Retina (tissue), 1 donor: Measurements from ENCODE around the gene CDH23.

Experiments
- DNase-seq: peaks from one replicate; pipeline ENCODE4 v3.0.0-alpha.2; 2016

The CDH23 gene

GRCh38 chr10:71671994-71672946 is 275.6 kb downstream of the CDH23 start:
- DNase-seq = no peak

- DNase-seq = no peak
These were observed 278.7 kb downstream of the CDH23 start for GRCh38 chr10:71675295-71675970.

DNA sequence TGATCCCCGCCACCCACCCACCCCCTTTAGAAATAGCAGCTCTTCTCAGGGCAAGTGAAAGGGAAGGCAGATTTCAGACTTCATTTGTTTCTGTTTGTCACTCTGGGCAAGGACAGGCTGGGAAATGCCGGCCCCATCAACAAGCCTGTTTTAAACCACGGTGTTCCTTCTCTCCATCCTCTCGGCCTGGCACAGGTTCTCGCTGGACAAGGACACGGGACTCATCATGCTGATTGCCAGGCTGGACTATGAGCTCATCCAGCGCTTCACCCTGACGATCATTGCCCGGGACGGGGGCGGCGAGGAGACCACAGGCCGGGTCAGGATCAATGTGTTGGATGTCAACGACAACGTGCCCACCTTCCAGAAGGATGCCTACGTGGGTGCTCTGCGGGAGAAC is 280.5 kb downstream of the CDH23 start:
- DNase-seq = no peak

GRCh38 chr10:71678057-71678805 is 281.5 kb downstream of the CDH23 start:
- DNase-seq = no peak

DNA sequence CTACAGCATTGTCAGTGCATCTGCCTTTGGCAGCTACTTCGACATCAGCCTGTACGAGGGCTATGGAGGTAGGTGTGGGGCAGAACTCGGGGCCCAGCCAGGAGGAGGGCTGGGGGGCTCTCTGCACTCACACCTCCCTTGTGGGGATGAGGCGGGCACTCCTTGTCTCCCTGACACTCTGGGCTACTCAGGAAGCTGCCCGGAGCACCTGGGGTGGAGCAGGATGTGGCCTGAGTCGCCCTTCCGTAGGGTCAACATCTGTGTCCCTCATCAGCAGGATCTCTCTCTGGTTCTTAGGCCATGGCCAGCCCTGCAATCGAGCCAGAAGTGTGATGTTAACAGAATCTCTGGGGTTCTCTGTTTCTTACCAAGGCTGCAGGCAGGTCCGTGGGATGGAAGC is 282.7 kb downstream of the CDH23 start:
- DNase-seq = no peak

DNA sequence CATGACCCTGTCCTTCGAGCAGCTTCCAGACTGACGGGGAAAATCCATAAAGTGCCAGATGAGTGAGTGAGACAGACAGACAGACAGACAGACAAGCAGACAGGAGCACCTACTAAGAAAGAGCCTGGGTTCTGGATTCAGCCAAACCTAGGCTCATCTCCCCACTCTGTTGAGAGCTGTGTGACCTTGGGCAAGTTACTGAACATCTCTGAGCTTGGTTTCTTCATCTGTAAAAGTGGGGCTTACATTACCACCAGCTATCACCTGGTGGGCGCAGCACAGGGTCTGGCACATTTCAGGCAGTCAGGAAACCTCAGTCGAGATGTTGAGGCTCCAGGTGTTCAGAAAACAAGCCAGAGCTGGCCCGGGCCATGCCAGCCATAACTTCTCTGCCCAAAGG is 285.3 kb downstream of the CDH23 start:
- DNase-seq = no peak

DNA sequence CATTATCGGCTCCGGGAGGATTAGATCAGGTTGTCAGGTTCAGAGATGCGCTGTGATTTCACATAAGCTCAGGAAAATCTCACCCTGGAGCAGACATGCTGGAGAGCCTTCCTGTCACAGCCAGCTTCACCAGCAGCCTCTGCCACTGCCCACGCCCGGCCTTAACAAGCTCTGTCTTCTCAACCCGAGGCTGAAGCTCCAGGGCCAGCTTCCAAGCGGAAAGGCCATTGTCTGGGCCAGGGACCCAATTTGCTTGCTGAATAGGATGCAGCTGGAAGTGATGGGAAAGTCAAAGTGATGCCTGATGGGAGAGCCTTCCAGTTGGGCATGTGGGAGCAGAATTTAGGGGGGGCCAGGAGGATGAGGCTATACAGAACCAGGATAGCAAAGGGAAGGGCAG is 286.6 kb downstream of the CDH23 start:
- DNase-seq = no peak

DNA sequence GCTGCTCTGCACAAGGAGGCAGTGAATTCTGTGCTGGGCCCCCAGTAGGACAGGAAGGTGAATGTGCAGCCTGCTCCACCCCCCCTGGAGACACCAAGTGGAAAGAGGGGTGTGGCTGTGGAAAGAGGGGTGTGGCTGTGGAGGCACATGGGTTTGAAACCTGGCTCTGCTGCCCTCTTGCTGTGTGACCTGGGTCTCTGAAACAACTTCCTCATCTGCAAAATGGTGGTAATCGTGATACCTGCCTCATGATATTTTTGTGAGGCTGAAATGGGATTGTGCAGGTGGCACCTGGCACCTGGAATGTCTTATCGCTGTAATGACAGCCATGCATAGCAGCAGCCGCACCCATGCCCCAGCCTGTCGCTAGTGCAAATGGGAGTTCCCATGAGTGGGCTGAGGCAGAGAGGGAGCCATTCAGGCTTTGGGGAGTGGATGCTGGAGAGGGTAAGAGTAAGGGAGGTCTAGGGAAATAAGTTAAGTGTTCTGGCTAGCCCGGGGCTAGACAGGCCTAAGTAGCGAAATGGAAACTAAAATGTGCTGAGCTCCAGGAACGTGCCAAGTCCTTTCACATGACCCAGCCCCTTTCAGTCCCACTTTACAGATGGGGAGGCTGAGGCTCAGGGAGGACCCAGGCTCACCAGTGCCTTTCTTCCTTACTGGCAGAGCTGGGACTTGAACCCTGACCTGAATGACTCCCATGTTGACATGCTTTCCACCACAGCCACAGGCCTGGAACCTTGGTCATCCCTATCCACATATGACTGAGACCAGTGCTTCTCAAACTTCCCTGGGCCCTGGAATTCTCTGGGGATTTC is 287.8 kb downstream of the CDH23 start:
- no peak for DNase-seq

DNA sequence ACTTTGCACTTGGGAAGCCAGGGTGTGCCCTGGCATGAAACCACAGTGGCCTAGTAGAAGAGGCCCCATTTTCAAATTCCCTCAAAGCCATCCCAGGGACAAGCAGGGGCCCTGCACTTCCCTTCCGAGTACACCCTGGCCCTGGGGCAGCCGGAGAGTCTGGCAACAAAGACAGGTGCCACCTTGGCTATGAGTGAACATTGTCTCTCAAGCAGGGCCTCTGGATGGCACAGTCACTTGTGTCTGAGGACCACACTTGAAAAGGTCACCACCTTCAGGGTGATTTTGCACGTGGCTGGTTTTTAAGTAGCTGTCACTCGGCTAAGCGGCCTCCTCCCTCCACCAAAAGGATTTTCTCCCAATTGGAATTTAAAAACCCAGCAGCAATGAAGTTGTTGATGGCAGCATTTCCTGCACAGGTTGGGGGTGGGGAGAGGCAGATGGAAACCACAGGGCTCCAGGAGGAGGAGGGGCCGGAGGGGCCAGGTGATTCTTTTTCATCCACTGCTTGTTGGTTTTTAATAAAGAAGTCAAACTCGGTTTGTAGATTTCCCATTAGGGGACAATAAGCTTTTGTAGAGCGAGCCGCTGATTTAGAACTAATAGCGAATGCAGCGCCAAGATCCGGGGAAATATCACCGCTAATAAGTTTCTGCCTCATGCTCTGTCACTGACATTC is 289.0 kb downstream of the CDH23 start:
- DNase-seq = peak; percentile 38

DNA sequence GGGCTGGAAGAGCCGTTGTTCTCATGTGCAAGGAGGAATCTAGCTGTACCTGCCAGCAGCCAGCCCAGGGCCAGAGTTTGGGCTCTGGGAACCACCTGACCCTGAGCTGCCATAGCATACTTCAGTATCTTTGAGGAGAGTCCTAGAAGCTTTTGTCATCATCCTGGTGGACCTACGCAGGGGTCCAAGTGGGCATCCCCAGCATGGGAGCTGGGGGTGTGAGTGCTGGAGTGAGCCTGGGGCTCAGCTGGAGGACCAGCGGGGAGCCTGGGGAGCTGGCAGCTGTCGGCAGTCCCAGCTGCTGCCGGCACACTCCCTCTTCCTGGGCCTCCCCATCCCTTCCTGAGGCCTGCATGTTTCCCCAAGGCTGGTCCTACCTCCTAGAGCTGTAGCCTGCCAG is 290.4 kb downstream of the CDH23 start:
- peak; percentile 59 for DNase-seq

- DNase-seq = no peak
These were observed 290.8 kb downstream of the CDH23 start for GRCh38 chr10:71687480-71687879.

DNA sequence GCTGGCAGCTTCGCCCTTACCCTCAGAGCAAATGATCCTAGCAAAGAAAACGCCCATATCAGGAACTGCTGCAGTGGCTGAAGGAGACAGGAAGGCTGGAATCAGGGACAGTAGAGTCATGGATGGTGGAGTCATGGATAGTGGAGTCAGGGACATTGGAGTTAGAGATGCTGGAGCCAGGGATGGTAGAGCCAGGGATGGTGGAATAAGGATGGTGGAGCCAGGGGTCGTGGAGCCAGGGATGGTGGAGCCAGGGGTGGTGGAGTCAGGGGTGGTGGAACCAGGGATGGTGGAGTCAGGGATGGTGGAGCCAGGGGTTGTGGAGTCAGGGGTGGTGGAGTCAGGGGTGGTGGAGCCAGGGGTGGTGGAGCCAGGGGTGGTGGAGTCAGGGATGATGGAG is 291.5 kb downstream of the CDH23 start:
- DNase-seq = no peak

- DNase-seq = no peak
These were observed 293.5 kb downstream of the CDH23 start for GRCh38 chr10:71690094-71690720.

GRCh38 chr10:71691405-71691804 is 294.7 kb downstream of the CDH23 start:
- DNase-seq = no peak

DNA sequence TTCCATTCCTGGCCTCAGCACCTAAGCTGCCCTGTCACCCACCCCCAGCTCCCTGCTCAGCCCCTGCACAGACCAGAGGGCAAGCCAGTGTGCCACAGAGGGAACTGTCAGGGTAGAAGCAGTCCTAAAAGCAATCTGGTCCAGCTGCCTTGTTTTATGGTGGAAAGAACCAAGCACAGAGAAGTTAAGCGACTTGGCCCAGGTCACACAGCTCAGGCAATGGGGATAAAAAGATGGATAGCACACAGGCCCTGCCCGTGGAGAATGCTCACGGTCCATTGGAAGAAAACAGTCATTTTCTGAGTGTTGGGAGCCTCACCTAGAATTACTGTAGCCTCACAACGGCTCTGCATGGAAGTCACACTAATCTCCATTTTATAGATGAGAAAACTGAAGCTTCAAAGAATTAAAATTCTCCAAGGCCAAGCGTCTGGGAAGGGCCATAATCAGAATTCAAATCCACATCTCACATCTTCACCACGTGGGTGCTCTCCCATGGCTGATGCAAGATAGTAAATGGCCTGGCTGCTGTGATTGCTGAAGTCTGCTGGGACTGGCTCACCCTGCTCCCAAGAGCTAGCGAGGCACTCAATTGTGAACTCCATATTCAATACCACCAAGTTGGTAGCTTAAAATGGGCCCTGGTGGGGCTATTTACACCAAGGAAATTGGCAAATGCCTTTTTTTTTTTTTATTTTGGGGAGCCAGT is 296.0 kb downstream of the CDH23 start:
- DNase-seq = no peak

DNA sequence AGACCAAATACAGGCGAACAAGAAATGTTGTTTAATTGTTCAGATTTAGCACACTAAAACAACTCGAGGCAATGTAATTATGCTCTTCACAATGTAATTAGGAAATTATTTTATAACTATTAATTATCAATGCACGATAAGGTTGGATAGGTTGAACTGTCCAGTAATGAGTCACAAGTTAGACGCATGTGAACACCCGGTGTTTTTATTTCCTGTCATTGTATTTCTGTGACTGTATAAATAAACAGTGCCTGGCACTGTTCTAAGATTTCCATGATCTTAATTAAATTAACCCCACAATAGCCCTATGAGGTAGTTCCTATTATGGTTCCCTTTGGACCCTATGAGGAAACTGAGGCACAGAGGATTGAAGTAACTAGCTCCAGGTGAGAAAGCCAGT is 296.7 kb downstream of the CDH23 start:
- no peak for DNase-seq

- DNase-seq = no peak
These were observed 297.4 kb downstream of the CDH23 start for GRCh38 chr10:71694039-71694501.

DNA sequence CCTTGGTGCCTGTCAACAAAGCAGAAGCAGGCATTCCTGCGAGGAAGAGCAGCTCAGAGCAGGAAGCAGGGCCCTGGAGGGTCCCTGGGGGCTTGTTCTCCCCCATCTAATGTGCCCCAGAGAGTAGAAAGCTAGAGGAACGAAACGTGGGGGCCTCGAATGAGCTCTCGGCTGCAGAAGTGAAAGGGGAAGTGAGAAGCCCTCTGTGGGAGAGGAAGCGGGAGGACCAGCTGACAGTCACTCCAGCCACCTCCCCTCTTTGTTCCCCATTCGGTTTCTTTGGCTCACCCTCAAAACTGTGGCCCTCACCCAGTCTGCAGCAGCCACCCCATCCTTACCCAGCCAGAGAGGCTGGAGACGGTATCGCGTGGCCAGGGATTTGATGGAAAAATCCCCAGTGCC is 297.8 kb downstream of the CDH23 start:
- no peak for DNase-seq

GRCh38 chr10:71695502-71696476 is 299.1 kb downstream of the CDH23 start:
- DNase-seq = no peak
